GM18519 (cell line): ENCODE results near the gene SCAP.
"Not testable (repeated sequence)": the region's sequence is repeated elsewhere in the genome, so short reads cannot be mapped to it uniquely, and the experiment has no call there.

ENCODE experiments used
- ATAC-seq: cut with Tn5 transposase; IDR thresholded peaks from one replicate; pipeline ENCODE4 v1.9.1; 2021; ENCODE audit warnings: mild to moderate bottlenecking, moderate library complexity; ENCODE audit not compliant: unreplicated experiment, low FRiP score

The SCAP gene

GRCh38 chr3:47482366-47482765, 6.6 kb upstream of the SCAP start:
- ATAC-seq = no peak

DNA sequence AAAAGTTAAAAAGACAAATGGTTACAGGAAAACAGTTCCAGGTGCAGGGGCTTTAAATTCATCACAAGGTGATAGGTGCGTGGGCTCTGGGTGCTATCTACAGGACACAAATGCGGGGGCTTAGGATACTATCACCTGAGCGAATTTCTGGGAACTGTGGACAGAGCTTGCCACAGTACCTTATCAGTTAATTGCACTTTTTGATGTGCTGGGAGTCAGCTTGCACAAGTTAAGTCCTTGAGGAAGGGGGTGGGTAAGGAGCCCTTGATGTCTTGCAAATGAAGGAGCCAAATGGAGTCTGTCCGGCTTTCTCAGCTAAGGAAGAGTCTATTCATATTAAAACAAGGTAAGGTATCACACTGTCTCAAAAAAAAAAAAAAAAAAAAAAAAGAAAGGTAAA, 6.0 kb upstream of the SCAP start:
- not testable (repeated sequence) for ATAC-seq

GRCh38 chr3:47480267-47480666, 4.5 kb upstream of the SCAP start:
- ATAC-seq = not testable (repeated sequence)

DNA sequence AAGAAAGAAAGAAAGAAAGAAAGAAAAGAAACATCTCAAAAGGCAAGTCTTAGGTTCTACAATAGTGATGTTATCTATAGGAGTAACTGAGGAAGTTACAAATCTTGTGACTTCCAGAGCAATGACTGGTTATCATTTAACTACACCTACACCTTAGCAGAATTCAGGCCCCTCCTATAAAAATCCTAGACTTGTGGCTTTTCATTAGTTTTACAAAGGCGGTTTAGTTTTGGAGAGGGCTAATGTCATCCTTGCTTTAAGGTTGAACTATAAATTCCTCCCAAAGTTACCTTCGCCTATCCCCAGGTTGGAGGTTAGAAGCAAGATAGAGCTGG, 4.1 kb upstream of the SCAP start:
- ATAC-seq = no peak

- ATAC-seq = no peak
Measured at GRCh38 chr3:47478022-47478421, 2.3 kb upstream of the SCAP start.

DNA sequence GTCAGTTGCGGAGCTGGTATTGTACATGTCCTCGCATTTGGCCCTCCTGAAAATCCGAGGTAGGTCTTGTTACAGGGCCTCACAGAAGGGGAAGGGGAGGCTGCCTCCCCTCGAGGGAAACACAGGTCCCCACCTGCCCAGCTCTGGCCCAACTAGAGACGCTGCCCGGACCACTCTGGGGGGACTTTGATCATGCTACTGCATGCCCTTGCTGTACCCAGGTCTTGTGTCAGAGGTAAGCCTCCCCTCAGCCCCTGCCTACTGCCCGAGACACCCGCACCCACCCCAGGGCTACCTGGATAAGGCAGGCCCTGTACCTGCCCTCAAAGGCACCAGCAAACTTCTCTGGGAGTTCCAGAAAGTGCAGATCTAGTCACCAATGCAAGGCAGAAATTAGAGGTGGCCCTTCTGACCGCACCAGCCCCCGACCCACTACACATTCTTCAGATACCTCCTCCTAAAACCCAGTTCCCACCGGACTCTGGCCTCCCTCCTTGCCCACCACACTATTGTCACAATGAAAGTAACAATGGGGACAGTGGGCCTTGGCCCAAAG, 981 bp upstream of the SCAP start:
- no peak for ATAC-seq

GRCh38 chr3:47476330-47476626, 537 bp upstream of the SCAP start:
- ATAC-seq = no peak

GRCh38 chr3:47475029-47475569, 642 bp downstream of the SCAP start:
- ATAC-seq = no peak

- no peak for ATAC-seq
Measured at GRCh38 chr3:47473391-47473790, 2.4 kb downstream of the SCAP start.

- no peak for ATAC-seq
Measured at GRCh38 chr3:47469616-47470015, 6.1 kb downstream of the SCAP start.

- ATAC-seq = not testable (repeated sequence)
Measured at GRCh38 chr3:47468315-47468714, 7.4 kb downstream of the SCAP start.

- no peak for ATAC-seq
Measured at GRCh38 chr3:47464588-47464987, 11.2 kb downstream of the SCAP start.

DNA sequence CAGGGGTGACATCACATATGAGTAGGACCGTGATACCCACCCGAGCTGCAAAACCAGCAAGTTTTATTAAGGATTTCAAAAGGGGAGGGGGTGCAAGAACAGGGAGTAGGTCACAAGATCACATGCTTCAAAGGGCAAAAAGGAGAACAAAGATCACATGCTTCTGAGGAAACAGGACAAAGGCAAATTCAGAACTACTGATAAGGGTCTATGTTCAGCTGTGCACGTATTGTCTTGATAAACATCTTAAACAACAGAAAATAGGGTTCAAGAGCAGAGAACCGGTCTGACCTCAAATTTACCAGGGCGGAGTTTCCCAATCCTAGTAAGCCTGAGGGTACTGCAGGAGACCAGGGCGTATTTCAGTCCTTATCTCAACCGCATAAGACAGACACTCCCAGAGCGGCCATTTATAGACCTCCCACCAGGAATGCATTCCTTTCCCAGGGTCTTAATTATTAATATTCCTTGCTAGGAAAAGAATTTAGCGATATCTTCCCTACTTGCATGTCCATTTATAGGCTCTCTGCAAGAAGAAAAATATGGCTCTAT, 16.1 kb downstream of the SCAP start:
- ATAC-seq = not testable (repeated sequence)

DNA sequence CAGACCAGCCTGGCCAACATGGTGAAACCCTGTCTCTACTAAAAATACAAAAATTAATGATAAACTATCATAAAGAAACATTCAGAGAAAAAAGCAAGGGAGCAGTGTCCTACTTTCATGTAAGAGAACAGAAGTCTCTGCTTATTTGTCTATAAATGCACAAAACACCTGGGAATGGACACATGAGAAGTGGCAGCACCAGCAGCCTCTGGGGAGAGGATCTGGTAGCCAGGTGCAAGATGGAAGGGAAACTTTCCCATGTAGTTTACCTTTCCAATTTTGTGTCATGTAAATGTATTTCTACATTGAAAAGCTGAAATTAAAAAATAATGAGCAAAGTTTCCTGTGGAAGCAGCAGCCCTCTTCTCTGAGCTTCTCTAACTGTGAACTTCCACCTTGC, 18.8 kb downstream of the SCAP start:
- no peak for ATAC-seq

DNA sequence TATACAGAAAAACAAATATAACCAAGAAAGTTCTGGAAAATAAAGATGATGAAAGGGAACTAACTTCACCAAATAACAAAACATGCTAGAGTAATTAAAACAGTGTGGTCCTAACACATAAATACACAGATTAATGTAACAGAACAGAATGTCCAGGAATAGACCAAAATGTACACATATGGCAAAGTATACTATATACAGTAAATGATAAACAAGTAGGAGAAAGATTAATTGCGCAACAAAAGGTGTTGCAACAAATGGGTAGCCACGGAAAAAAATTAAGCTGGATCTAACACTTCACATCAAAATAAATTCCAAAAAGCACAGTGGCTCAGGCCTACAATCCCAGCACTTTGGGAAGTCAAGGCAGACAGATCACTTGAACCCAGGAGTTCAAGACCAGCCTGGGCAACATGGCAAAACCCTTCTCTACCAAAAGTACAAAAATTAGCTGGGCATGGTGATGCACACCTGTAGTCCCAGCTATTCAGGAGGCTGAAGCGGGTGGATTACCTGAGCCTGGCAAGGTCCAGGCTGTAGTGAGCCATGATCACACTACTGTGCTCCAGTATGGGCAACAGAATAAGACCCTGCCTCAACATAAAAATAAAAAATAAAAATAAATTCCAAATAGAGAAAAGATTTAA, 19.8 kb downstream of the SCAP start:
- ATAC-seq = no peak

- no peak for ATAC-seq
Measured at GRCh38 chr3:47452453-47453215, 23.1 kb downstream of the SCAP start.

GRCh38 chr3:47444103-47444502, 31.6 kb downstream of the SCAP start:
- no peak for ATAC-seq

GRCh38 chr3:47443611-47443995, 32.1 kb downstream of the SCAP start:
- no peak for ATAC-seq

DNA sequence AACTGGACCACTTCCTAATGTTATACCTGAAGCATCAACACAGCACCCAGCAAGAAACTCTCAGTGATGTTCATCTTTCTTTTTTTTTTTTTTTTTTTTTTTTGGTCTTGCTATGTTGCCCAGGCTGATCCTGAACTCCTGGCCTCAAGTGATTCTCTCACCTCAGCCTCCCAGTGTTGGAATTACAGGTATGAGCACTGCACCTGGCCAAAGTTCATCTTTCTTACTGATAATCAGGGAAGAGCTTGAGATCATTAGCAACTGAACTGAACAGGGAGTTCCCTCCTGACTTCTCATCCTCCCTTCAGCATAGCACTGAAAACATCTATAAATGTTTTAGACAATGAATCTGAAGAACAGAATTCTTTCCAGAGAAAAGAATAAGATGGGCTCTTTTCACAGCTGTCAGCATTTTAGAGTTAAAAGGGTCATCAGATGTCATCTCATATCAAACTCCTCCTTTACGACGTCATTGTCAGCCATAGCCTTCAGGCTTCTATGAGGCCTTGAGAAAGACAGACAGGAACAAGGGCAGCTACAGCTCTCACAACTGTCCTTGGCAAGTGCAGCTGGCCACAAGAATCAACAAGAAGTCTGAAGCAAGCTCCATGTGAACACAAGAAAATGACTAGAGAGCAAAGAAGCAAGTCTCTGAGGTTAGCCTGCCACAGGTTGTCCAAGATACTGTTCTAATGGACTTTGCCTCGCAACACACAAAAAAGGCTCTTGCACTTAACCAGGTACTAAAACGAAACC, 33.8 kb downstream of the SCAP start:
- no peak for ATAC-seq

DNA sequence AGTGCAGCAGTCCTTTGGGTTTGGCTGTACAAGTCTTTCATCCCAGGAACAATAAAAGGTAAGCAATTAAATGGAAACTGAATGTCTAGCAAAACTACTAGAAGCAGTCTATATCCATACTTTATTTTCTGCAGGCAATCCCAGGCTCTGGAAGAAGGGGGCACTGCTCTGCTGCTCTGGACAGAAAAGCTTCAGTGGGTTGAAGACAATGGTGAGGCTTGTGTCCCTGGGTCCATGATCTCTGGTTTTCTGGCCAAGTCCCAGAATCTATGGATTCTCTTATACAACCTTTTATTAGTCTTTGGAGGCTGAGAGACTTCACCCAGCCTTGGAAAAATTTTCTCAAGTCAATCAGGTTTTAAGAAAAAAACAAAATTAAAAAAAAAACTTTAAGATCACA, 35.6 kb downstream of the SCAP start:
- no peak for ATAC-seq

GRCh38 chr3:47436180-47436579, 39.6 kb downstream of the SCAP start:
- no peak for ATAC-seq
